IPS-15b (cell line): Measurements from ENCODE around the gene RPS24.
"Not testable (repeated sequence)": the region's sequence is repeated elsewhere in the genome, so short reads cannot be mapped to it uniquely, and the experiment has no call there.

ENCODE experiments used
- H3K27me3 ChIP-seq: one replicate; pipeline ENCODE4 v1.6.1; 2013; ENCODE audit warnings: low read length; ENCODE audit not compliant: control insufficient read depth, insufficient read depth
- H3K36me3 ChIP-seq: one replicate; pipeline ENCODE4 v1.6.1; 2013; ENCODE audit warnings: low read length; ENCODE audit not compliant: control insufficient read depth, insufficient read depth
- H3K4me1 ChIP-seq: one replicate; pipeline ENCODE4 v1.6.1; 2013; ENCODE audit warnings: mild to moderate bottlenecking, low read length; ENCODE audit not compliant: control insufficient read depth, insufficient read depth
- H3K4me3 ChIP-seq: one replicate; pipeline ENCODE4 v1.5.1; 2013; ENCODE audit warnings: low read depth, low read length
- H3K9ac ChIP-seq: one replicate; pipeline ENCODE4 v1.6.1; 2013; ENCODE audit warnings: low read depth, mild to moderate bottlenecking, low read length
- H3K9me3 ChIP-seq: one replicate; pipeline ENCODE4 v1.6.1; 2013; ENCODE audit warnings: mild to moderate bottlenecking, low read length; ENCODE audit not compliant: control insufficient read depth, insufficient read depth

The RPS24 gene

DNA sequence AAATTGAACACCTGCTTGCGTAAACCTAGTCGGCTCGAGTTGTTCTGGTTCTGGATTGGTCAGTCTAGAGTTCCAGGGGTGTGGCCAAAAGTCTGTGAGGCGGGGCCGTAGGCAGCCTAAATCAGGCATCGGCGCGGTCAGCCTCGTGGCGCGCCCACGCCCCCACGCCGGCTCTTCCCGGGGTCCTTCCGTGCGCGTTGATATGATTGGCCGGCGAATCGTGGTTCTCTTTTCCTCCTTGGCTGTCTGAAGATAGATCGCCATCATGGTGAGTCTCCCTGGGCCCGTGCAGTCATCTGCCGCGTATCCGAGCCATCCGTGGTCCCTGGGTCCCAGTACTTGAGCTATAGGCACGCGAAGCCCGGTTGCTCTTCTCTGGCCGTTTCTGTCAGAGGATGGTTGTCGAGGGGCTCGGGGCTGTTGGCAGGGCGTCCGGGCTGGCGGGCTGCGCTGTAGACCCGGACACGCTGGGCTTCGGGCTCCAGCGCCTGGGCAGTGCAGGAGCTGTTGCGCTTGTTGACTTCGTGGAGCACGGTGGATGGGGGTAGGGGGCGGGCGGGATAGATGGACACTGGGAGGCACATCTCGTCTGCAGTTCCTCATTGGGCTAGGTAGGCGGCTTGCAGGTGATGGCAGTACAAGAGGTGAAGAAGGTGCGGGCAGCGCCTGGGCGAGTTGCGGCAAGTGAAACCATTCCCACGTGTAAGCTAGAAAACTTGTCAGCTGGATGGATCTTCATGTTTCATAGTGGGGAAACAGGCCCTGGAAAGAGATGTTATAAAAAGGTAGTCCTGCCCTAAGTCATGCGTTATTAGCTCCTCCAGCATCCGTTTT lies at the start of gene RPS24:
RPS24 (plus strand) TSS at position 227 of the 834 bp plus-strand sequence; CDS start at position 266, 39 bp downstream.
- Histone ChIP-seq H3K27me3 (no peaks in the 10 kb centered on the region), H3K36me3 (peaks cover 37% of the 10 kb centered on the region), H3K4me3 (peak within 1 kb of the TSS; percentile 90), H3K4me1 (peaks cover 28% of the 10 kb centered on the region), H3K9me3 (no peaks in the 10 kb centered on the region), H3K9ac (peak within 1 kb of the TSS; percentile 97)

DNA sequence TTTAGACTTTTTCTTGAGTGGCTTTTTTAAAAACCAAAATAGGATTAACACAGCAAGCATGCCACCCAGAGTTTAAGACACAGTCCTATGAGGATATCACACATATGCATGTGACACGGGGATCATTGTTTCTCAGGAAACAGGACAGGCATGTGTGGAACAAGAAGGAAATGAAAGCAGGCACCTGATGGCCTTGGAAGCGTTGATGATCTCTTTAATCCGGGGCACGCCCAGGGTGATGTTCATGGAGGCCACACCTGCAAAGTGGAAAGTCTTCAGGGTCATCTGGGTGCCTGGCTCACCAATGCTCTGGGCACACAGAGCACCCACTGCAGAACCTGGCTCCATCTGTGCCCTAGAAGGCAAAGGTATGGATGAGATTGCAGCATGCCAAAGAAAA lies 48.7 kb upstream of the RPS24 start:
- Histone ChIP-seq H3K9ac (no peak overlapping the region), H3K36me3 (peaks cover 64% of the 10 kb centered on the region), H3K9me3 (no peaks in the 10 kb centered on the region), H3K4me1 (no peaks in the 10 kb centered on the region), H3K27me3 (no peaks in the 10 kb centered on the region), H3K4me3 (no peak overlapping the region)

DNA sequence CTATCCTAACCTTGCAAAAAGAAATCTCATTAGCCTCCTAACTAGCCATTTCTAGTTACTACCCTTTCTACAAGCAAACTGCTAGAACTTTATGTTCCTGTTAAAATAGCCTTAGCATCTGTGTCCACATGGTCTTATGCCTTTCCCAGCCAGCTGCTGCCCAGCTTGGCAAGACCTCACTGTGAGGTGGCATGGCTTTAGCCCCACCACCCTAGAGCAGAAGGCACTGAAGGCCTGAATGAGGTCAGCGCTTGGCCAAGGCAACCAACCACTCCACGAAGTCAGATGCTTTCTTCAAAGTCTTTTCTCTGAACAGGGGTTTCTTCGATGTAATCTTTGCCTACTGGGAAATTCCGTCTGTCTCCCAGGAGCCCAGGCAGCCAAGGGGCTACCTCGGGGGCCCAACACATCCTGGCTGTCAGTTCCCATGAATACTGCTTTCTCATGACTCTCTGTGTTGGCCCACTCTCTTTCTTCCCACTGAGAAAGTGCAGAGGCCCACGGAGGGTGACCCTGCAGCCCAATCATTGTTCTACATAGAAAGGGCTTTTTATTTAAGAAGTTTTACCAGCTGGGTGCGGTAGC lies 45.9 kb upstream of the RPS24 start:
- Histone ChIP-seq H3K36me3 (peaks cover 56% of the 10 kb centered on the region), H3K4me1 (no peaks in the 10 kb centered on the region), H3K4me3 (no peak overlapping the region), H3K9me3 (no peaks in the 10 kb centered on the region), H3K27me3 (no peaks in the 10 kb centered on the region), H3K9ac (no peak overlapping the region)

GRCh38 chr10:77989081-77989724 lies 44.5 kb upstream of the RPS24 start:
- peaks cover 43% of the 10 kb centered on the region for H3K36me3 ChIP-seq
- H3K9ac ChIP-seq = no peak overlapping the region
- H3K27me3 ChIP-seq = no peaks in the 10 kb centered on the region
- H3K9me3 ChIP-seq = no peaks in the 10 kb centered on the region
- H3K4me1 ChIP-seq = no peaks in the 10 kb centered on the region
- no peak overlapping the region for H3K4me3 ChIP-seq

GRCh38 chr10:77993620-77994019 lies 40.0 kb upstream of the RPS24 start:
- Histone ChIP-seq H3K4me3 (no peak overlapping the region), H3K36me3 (peaks cover 20% of the 10 kb centered on the region), H3K9me3 (no peaks in the 10 kb centered on the region), H3K4me1 (no peaks in the 10 kb centered on the region), H3K27me3 (no peaks in the 10 kb centered on the region), H3K9ac (no peak overlapping the region)

GRCh38 chr10:77998780-77999179 lies 34.9 kb upstream of the RPS24 start:
- H3K4me3 ChIP-seq, H3K9ac ChIP-seq, H3K9me3 ChIP-seq, H3K27me3 ChIP-seq, H3K4me1 ChIP-seq: not testable (repeated sequence)
- H3K36me3 ChIP-seq = peaks cover 38% of the 10 kb centered on the region

DNA sequence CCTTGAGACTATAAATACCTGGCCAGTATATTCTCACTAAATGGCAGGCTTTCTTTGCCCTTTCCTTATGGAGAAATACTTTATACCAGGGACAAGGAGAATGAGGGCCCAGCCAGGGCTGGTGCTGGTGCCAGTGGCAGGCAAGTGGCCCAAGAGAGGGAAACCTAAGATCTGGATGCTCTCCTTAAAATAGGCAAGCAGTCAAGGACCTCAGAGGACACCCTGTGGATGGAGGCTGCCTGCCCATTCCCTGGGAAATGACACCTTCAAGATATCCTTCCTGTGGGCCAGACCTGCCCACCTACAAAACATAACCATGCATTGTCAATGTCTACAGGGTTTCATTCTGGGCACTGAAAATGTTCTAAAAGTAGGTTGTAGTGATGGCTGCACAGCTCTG lies 33.5 kb upstream of the RPS24 start:
- H3K27me3 ChIP-seq = no peaks in the 10 kb centered on the region
- H3K9me3 ChIP-seq = no peaks in the 10 kb centered on the region
- no peaks in the 10 kb centered on the region for H3K4me1 ChIP-seq
- no peak overlapping the region for H3K4me3 ChIP-seq
- H3K36me3 ChIP-seq = peaks cover 52% of the 10 kb centered on the region
- no peak overlapping the region for H3K9ac ChIP-seq

GRCh38 chr10:78000956-78001472 lies 32.6 kb upstream of the RPS24 start:
- Histone ChIP-seq H3K36me3 (peaks cover 55% of the 10 kb centered on the region), H3K9ac (no peak overlapping the region), H3K4me1 (no peaks in the 10 kb centered on the region), H3K4me3 (no peak overlapping the region), H3K9me3 (no peaks in the 10 kb centered on the region), H3K27me3 (no peaks in the 10 kb centered on the region)

- Histone ChIP-seq H3K9me3 (no peaks in the 10 kb centered on the region), H3K4me3 (no peak overlapping the region), H3K27me3 (no peaks in the 10 kb centered on the region), H3K4me1 (no peaks in the 10 kb centered on the region), H3K36me3 (peaks cover 65% of the 10 kb centered on the region), H3K9ac (no peak overlapping the region)
Observed at GRCh38 chr10:78002541-78003288, 30.9 kb upstream of the RPS24 start.

DNA sequence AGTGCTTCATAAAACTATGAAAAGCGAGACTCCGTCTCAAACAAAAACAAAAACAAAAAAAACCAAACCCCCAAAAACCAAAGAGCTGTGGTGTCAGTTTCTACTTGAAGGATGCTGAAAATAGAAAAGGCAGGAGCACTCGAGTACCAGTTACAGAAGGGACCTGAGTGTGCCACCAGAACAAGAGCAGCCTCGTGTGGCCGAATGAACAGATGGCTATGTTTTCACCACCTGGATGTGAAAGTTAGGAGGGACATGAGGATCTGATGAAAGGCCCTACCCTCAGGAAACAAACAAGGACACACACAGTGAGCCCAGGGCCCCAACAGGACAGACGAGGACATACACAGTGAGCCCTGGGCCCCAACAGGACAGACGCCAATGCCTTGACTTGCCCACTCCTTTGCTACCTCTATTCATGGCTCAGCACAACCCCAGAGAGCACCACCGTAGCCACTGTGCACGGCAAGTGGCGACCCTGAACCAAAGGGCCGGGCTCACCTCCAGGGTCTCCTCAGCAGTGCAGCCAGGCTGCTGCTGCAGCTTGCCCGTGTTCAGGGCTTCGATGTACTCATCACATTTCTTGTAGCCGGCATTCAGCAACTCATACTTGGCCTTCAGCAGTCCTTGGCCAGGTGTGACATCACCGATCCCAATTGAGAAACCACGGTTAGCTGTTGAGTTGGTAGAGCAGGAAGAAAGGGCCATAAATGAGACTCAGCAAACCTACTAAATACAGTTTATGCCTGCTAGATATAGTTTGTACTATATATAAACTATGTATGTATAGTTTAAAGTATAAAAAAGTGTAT lies 29.2 kb upstream of the RPS24 start:
- Histone ChIP-seq H3K9ac (no peak overlapping the region), H3K36me3 (peaks cover 76% of the 10 kb centered on the region), H3K4me1 (no peaks in the 10 kb centered on the region), H3K9me3 (no peaks in the 10 kb centered on the region), H3K27me3 (no peaks in the 10 kb centered on the region), H3K4me3 (no peak overlapping the region)

DNA sequence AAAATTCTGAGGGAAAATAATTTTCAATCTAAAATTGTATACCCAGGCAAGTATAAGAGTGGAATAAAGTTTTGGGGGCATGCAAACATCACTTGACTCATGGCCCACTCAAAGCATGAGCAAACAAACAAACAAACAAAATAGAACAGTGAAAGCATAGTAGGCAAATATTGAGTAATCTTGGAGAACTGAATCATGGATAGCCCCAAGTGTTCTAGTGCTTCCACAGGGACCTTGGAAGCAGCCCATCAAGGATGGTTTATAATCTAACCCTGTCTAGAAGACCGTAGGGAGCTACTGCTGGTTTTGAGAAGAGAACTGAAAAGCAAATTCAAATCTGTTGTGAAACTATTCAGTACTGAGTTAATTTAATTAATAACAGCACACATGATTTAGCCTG lies 26.5 kb upstream of the RPS24 start:
- Histone ChIP-seq H3K4me1 (no peaks in the 10 kb centered on the region), H3K36me3 (peaks cover 73% of the 10 kb centered on the region), H3K9me3 (no peaks in the 10 kb centered on the region), H3K4me3 (no peak overlapping the region), H3K9ac (no peak overlapping the region), H3K27me3 (no peaks in the 10 kb centered on the region)
